HCT116 (cell line): ENCODE results near the gene TRAPPC14. TPM values are rescaled to one million over a fixed set of nuclear protein-coding genes. Genes with fewer than 3 reads are reported as not detected.

Experiments used
- ATAC-seq: fragments of 200-7000 bp; cut with Tn5 transposase; 2 replicates; pipeline ENCODE4 v1.9.1; 2020; ENCODE audit warnings: mild to moderate bottlenecking, moderate library complexity
- BruUV-seq: library from RNA; stranded (reverse); fragments of 400-500 nt; replicated peaks from 2 replicates; lab custom pipeline; 2021; lab: Mats Ljungman, UMichigan
- CTCF ChIA-PET: fragments of 300-600 bp; sonication (Branson Sonifier 250); formaldehyde crosslinking; loops from one replicate; lab custom pipeline; 2021; ENCODE audit warnings: antibody characterized with exemption; lab: Charles Lee
- POLR2A ChIA-PET: fragments of 300-600, 350-600 bp; sonication (Branson Sonifier 250); formaldehyde crosslinking; loops from one replicate; lab custom pipeline; 2021; ENCODE audit warnings: antibody characterized with exemption; lab: Charles Lee
- RAD21 ChIA-PET, 2 experiments: fragments of 300-600 bp; sonication (Branson Sonifier 250); formaldehyde crosslinking; loops; one replicate each; lab custom pipeline; 2023; ENCODE audit warnings: low total read pairs in 2 of 2; ENCODE audit not compliant: uncharacterized antibody in 2 of 2, unreplicated experiment in 2 of 2, low non-redundant PET in 1 of 2; lab: Charles Lee
- DNase-seq: peaks from one replicate; pipeline ENCODE4 v3.0.0-alpha.2; 2010; ENCODE audit warnings: low read depth, low spot score
- H2AFZ ChIP-seq: fragments of 200-600 bp; shearing (Covaris generic), sonication (generic); 2 replicates; pipeline ENCODE4 v1.6.1; 2017; ENCODE audit warnings: low read depth, mixed run types, mixed read lengths, antibody characterized with exemption, low read length; ENCODE audit not compliant: poor library complexity, severe bottlenecking
- H3K27ac ChIP-seq: 2 replicates; pipeline ENCODE4 v1.5.1; 2012; ENCODE audit warnings: low read depth, low read length
- H3K27me3 ChIP-seq: fragments of 200-600 bp; sonication (generic); 2 replicates; pipeline ENCODE4 v1.6.1; 2016; ENCODE audit warnings: mixed run types, low read length, mixed read lengths; ENCODE audit not compliant: insufficient read depth
- H3K36me3 ChIP-seq, 2 experiments: fragments of 200-500 bp in 1 of 2; fragments of 200-600 bp in 1 of 2; sonication (Bioruptor generic) in 1 of 2; sonication (generic) in 1 of 2; 2 replicates each; pipeline versions ENCODE4 v1.5.1 to v1.6.1; 2014 to 2016; ENCODE audit warnings: low read length in 2 of 2, inconsistent platforms in 1 of 2, mixed read lengths in 1 of 2, mixed run types in 1 of 2; ENCODE audit not compliant: insufficient read depth in 2 of 2, control insufficient read depth in 1 of 2
- H3K4me1 ChIP-seq, 2 experiments: fragments of 200-600 bp in 1 of 2; sonication (generic) in 1 of 2; 2 replicates each; pipeline versions ENCODE4 v1.5.1 to v1.6.1; 2012 to 2017; ENCODE audit warnings: low read length in 2 of 2, inconsistent platforms in 1 of 2, mild to moderate bottlenecking in 1 of 2, mixed read lengths in 1 of 2, mixed run types in 1 of 2, moderate library complexity in 1 of 2; ENCODE audit not compliant: insufficient read depth in 2 of 2, control insufficient read depth in 1 of 2
- H3K4me2 ChIP-seq: fragments of 200-600 bp; sonication (generic); 2 replicates; pipeline ENCODE4 v1.6.1; 2017; ENCODE audit warnings: mixed run types, low read length, mixed read lengths
- H3K4me3 ChIP-seq, 2 experiments: fragments of 200-600 bp in 1 of 2; sonication (generic) in 1 of 2; replicated peaks in 1 of 2; 2 replicates each; pipeline ENCODE4 v1.5.1; 2011 to 2016; ENCODE audit warnings: low read length in 2 of 2, control low read depth in 1 of 2, low read depth in 1 of 2, mild to moderate bottlenecking in 1 of 2, mixed read lengths in 1 of 2, mixed run types in 1 of 2
- H3K79me2 ChIP-seq: fragments of 200-600 bp; sonication (generic); 2 replicates; pipeline ENCODE4 v1.6.1; 2017; ENCODE audit warnings: mild to moderate bottlenecking, mixed run types, low read length, moderate library complexity, mixed read lengths; ENCODE audit not compliant: insufficient read depth
- H3K9ac ChIP-seq: fragments of 200-600 bp; sonication (generic); 2 replicates; pipeline ENCODE4 v1.6.1; 2016; ENCODE audit warnings: low read length, mixed read lengths
- H3K9me2 ChIP-seq: fragments of 200-600 bp; sonication (generic), shearing (Covaris generic); 2 replicates; pipeline ENCODE4 v1.6.1; 2017; ENCODE audit warnings: mixed run types, mild to moderate bottlenecking, moderate library complexity; ENCODE audit not compliant: insufficient read depth
- H3K9me3 ChIP-seq, 2 experiments: fragments of 200-500 bp in 1 of 2; fragments of 200-600 bp in 1 of 2; sonication (Bioruptor generic) in 1 of 2; sonication (generic) in 1 of 2; 2 replicates each; pipeline ENCODE4 v1.6.1; 2014 to 2017; ENCODE audit warnings: low read length in 2 of 2, mixed read lengths in 2 of 2, inconsistent platforms in 1 of 2, low read depth in 1 of 2, mild to moderate bottlenecking in 1 of 2, mixed run types in 1 of 2, moderate library complexity in 1 of 2; ENCODE audit not compliant: control insufficient read depth in 1 of 2, insufficient read depth in 1 of 2
- H4K20me1 ChIP-seq: fragments of 200-600 bp; sonication (generic), shearing (Covaris generic); 2 replicates; pipeline ENCODE4 v1.6.1; 2017; ENCODE audit warnings: mixed run types, mild to moderate bottlenecking, moderate library complexity; ENCODE audit not compliant: insufficient read depth
- JUND ChIP-seq: IDR thresholded peaks from 2 replicates; pipeline ENCODE4 v1.6.1; 2012
- POLR2AphosphoS5 ChIP-seq: IDR thresholded peaks from 2 replicates; pipeline ENCODE4 v1.6.1; 2011; ENCODE audit warnings: mild to moderate bottlenecking, low read depth, low read length, moderate library complexity
- intact Hi-C: fragments of 100-400 bp; cut with micrococcal nuclease; formaldehyde crosslinking; loops from 2 replicates; pipeline ENCODE4 v1.10.0; 2022
- total RNA-seq: library from RNA; stranded (reverse); gene quantifications from one replicate; pipeline ENCODE4 v1.2.1, GENCODE V29; 2021; ENCODE audit not compliant: unreplicated experiment
- TF ChIP-seq, protein P1 (sequence below), 3 experiments: fragments of 200-600 bp in 1 of 3; sonication (generic) in 1 of 3; IDR thresholded peaks in 2 of 3; conservative IDR thresholded peaks in 1 of 3; 2 replicates each; pipeline ENCODE4 v1.5.1; 2012 to 2017; ENCODE audit warnings: low read depth in 2 of 3, low read length in 2 of 3, antibody characterized with exemption in 1 of 3, borderline replicate concordance in 1 of 3, control low read depth in 1 of 3, mild to moderate bottlenecking in 1 of 3, mixed read lengths in 1 of 3, mixed run types in 1 of 3, moderate library complexity in 1 of 3; ENCODE audit not compliant: insufficient read depth in 1 of 3

The TRAPPC14 gene
- total RNA-seq, 1 experiment from 2014 or later, result 23.2 TPM

DNA sequence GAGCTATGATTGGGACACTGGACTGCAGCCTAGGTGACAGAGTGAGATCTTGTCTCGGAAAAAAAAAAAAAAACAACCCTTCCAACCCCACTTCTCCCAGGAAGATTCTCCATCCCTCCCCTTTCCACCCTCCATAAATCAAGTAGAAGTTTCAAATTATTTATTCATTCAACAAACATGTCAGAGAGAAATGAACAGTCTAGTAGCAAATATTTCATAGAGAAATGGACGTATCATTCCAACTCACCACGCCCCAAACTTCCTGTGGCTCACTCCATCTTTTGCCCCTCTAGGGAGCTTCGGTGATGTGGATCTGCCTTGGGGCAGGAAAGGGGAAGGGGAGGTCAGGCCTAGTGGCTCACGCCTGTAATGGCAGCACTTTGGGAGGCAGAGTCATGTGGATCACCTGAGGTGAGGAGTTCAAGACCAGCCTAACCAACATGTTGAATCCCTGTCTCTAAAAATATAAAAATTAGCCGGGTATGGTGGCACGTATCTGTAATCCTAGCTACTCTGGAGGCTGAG, 638 bp upstream of the TRAPPC14 start:
- H3K9me2 ChIP-seq, result no peaks in the 10 kb centered on the region
- ATAC-seq (no peak), DNase-seq (no peak)
- no peak for TF ChIP-seq JUND
- TF ChIP-seq, protein P1, sequence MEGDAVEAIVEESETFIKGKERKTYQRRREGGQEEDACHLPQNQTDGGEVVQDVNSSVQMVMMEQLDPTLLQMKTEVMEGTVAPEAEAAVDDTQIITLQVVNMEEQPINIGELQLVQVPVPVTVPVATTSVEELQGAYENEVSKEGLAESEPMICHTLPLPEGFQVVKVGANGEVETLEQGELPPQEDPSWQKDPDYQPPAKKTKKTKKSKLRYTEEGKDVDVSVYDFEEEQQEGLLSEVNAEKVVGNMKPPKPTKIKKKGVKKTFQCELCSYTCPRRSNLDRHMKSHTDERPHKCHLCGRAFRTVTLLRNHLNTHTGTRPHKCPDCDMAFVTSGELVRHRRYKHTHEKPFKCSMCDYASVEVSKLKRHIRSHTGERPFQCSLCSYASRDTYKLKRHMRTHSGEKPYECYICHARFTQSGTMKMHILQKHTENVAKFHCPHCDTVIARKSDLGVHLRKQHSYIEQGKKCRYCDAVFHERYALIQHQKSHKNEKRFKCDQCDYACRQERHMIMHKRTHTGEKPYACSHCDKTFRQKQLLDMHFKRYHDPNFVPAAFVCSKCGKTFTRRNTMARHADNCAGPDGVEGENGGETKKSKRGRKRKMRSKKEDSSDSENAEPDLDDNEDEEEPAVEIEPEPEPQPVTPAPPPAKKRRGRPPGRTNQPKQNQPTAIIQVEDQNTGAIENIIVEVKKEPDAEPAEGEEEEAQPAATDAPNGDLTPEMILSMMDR (IDR thresholded peaks at IDR 0.05 in 2 of 3, conservative IDR thresholded peaks at IDR 0.05 in 1 of 3; ENCODE audit: borderline replicate concordance in 1 of 3, insufficient read depth in 1 of 3, low read depth in 2 of 3, low read length in 2 of 3), result peak in 1 of 3 experiments; percentile 25; a peak in 2 of 6 replicates
- H3K4me1 ChIP-seq, result peaks cover 29 to 37% of the 10 kb centered on the region in 2 experiments
- H2AFZ ChIP-seq, result peak overlapping the region; percentile 24
- H3K79me2 ChIP-seq, result peaks cover 16% of the 10 kb centered on the region; the same call in 1 of the 2 replicates
- peak overlapping the region; percentile 56 to 91 for H3K4me3 ChIP-seq
- CTCF ChIA-PET, result no interaction called here
- BruUV-seq, result no TSS peak
- H3K27me3 ChIP-seq, result no peaks in the 10 kb centered on the region
- no peaks in the 10 kb centered on the region for H4K20me1 ChIP-seq
- RAD21 ChIA-PET, result no interaction called here
- H3K9me3 ChIP-seq, result no peaks in the 10 kb centered on the region
- H3K36me3 ChIP-seq, result peaks cover 9 to 11% of the 10 kb centered on the region in 2 experiments; a peak in 3 of 4 replicates
- POLR2A ChIA-PET, result interaction anchor here (0.6 kb wide), 1 partner anchor 164 kb away, joined by 3 read pairs; no protein-coding TSS in a partner anchor
- intact Hi-C loops, result no loop called here
- peak overlapping the region; percentile 93 for H3K4me2 ChIP-seq
- H3K9ac ChIP-seq, result peak overlapping the region; percentile 84
- peak overlapping the region; percentile 91 for H3K27ac ChIP-seq

DNA sequence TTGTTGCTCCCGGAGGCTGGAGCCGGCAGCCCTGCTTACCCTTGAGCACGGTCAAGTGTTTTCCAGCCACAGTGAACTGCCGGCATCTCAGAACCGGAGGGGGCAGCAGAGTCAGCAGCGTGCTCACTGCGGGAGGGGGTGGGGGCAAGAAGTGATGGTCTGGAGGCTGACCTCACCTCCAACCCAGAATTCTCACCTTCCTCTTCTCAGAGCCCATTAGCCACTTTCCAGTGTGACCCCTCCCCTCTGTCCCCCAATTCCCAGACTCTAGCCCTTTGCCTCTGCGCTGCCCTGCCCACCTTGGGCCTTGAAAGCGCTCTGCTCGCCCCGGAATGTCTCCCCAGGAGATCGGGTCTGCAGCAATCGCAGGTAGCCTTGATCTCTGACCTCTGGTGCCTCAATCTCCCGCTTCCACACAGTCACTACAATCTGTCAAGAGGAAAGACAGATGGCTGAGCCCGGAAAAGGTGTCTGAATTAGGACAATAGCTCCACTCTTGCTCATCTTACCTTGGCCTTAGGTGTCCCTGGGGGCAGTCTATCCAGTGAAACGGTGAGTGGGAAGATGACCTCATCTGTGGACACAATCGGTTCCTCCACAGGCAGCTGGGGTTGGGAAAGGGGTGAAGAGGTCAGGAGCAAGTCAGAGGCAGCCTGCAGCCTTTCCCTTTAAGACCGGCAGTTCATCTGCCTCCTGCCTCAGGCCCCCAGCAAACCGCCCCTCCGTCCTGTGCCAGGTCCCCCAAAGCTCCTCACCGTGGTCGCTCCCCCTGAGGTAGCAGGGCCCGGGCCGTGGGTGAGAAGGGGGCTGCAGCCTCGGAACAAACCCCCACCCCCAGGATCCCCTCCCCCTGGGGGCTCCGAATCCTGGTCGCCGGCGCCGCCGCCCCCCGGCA, 942 bp downstream of the TRAPPC14 start:
- TF ChIP-seq, protein P1 (IDR thresholded peaks at IDR 0.05 in 2 of 3, conservative IDR thresholded peaks at IDR 0.05 in 1 of 3; ENCODE audit: borderline replicate concordance in 1 of 3, insufficient read depth in 1 of 3, low read depth in 2 of 3, low read length in 2 of 3), result peak in 2 of 3 experiments; percentile 17 to 27; a peak in 3 of 6 replicates
- no peak for TF ChIP-seq POLR2AphosphoS5
- ATAC-seq (peak; percentile 59), DNase-seq (no peak)
- H4K20me1 ChIP-seq, result no peaks in the 10 kb centered on the region
- H3K36me3 ChIP-seq, result peaks cover 14 to 16% of the 10 kb centered on the region in 2 experiments; a peak in 3 of 4 replicates
- ChIA-PET POLR2A (no interaction called here), CTCF (interaction anchor here (1.0 kb wide), 1 partner anchor 9 kb away, joined by 4 read pairs; the partner anchor contains the start of gene LAMTOR4), RAD21 (interaction anchor here in 1 of 2 experiments (0.6 kb wide), 1 partner anchor 70 kb away, joined by 11 read pairs; no protein-coding TSS in a partner anchor)
- H3K4me1 ChIP-seq, result peaks cover 15 to 23% of the 10 kb centered on the region in 2 experiments
- no peaks in the 10 kb centered on the region for H3K27me3 ChIP-seq
- H2AFZ ChIP-seq, result no peak overlapping the region
- H3K27ac ChIP-seq, result peak overlapping the region; percentile 91
- peak overlapping the region; percentile 84 for H3K9ac ChIP-seq
- peak overlapping the region; percentile 93 for H3K4me2 ChIP-seq
- peaks cover 19% of the 10 kb centered on the region for H3K79me2 ChIP-seq
- intact Hi-C loops, result no loop called here
- no peaks in the 10 kb centered on the region for H3K9me2 ChIP-seq
- TSS peak; percentile 46 for BruUV-seq
- H3K9me3 ChIP-seq, result no peaks in the 10 kb centered on the region
- H3K4me3 ChIP-seq, result peak overlapping the region; percentile 56 to 91
